Endothelial cell of umbilical vein (primary cell): Measurements from ENCODE around the gene ZBTB20. TPM values are rescaled to one million over a fixed set of nuclear protein-coding genes. Genes with fewer than 3 reads are reported as not detected.

ENCODE experiments used
- BruUV-seq: library from RNA; stranded (reverse); fragments of 400-500 nt; replicated peaks from 2 replicates; lab custom pipeline; 2021; lab: Mats Ljungman, UMichigan
- CTCF ChIA-PET: fragments of 300-600, 350-600 bp; sonication (Branson Sonifier 250); formaldehyde crosslinking; loops from one replicate; lab custom pipeline; 2021; ENCODE audit warnings: antibody characterized with exemption, inconsistent platforms; lab: Charles Lee
- POLR2A ChIA-PET: fragments of 300-600, 350-600 bp; sonication (Branson Sonifier 250); formaldehyde crosslinking; loops from one replicate; lab custom pipeline; 2021; ENCODE audit warnings: antibody characterized with exemption, inconsistent platforms; lab: Charles Lee
- DNase-seq: peaks from one replicate; pipeline ENCODE4 v3.0.0-alpha.2; 2011; ENCODE audit warnings: low read depth, low spot score
- FAIRE-seq: peaks from 2 replicates; lab custom pipeline; 2011; peaks lifted over from hg19 to GRCh38; lab: Jason Lieb, UNC
- H2AFZ ChIP-seq: 2 replicates; pipeline ENCODE4 v1.6.0; 2012; ENCODE audit warnings: low read depth, low read length, control low read depth, inconsistent platforms
- H3K27ac ChIP-seq: 2 replicates; pipeline ENCODE4 v1.5.1; 2011; ENCODE audit warnings: low read depth, mild to moderate bottlenecking, control low read depth, low read length, moderate library complexity; ENCODE audit not compliant: insufficient read depth
- H3K27me3 ChIP-seq, 2 experiments: 2 replicates each; pipeline versions ENCODE4 v1.6.0 to v1.6.1; 2011; ENCODE audit warnings: low read length in 2 of 2, mixed read lengths in 1 of 2; ENCODE audit not compliant: control insufficient read depth in 2 of 2, insufficient read depth in 2 of 2
- H3K36me3 ChIP-seq, 2 experiments: 2 replicates in 1 of 2; 3 replicates in 1 of 2; pipeline ENCODE4 v1.5.1; 2011; ENCODE audit warnings: low read length in 2 of 2, mild to moderate bottlenecking in 1 of 2, moderate library complexity in 1 of 2; ENCODE audit not compliant: control insufficient read depth in 2 of 2, insufficient read depth in 2 of 2; ENCODE audit errors: extremely low read depth in 1 of 2
- H3K4me1 ChIP-seq: 3 replicates; pipeline ENCODE4 v1.5.1; 2011; ENCODE audit warnings: mild to moderate bottlenecking, low read length; ENCODE audit not compliant: control insufficient read depth, insufficient read depth; ENCODE audit errors: extremely low read depth
- H3K4me2 ChIP-seq: 2 replicates; pipeline ENCODE4 v1.6.1; 2011; ENCODE audit warnings: low read length, control low read depth, mixed read lengths; ENCODE audit not compliant: insufficient read depth
- H3K4me3 ChIP-seq, 3 experiments: fragments of 200-600 bp in 1 of 3; sonication (generic), shearing (Covaris generic) in 1 of 3; replicated peaks in 1 of 3; 2 replicates each; pipeline ENCODE4 v1.5.1; 2011 to 2016; ENCODE audit warnings: control low read depth in 3 of 3, low read length in 3 of 3, mild to moderate bottlenecking in 2 of 3, inconsistent platforms in 1 of 3, low read depth in 1 of 3, moderate library complexity in 1 of 3; ENCODE audit not compliant: insufficient read depth in 1 of 3
- H3K79me2 ChIP-seq: 2 replicates; pipeline ENCODE4 v1.6.0; 2012; ENCODE audit warnings: low read length, inconsistent platforms; ENCODE audit not compliant: control insufficient read depth, insufficient read depth
- H3K9ac ChIP-seq: replicated peaks from 2 replicates; pipeline ENCODE3; 2011; ENCODE audit warnings: low read length, control low read depth; ENCODE audit not compliant: insufficient read depth; ENCODE audit errors: extremely low read depth
- H3K9me1 ChIP-seq: replicated peaks from 3 replicates; pipeline ENCODE4 v1.6.0; 2011; ENCODE audit warnings: mild to moderate bottlenecking, low read length; ENCODE audit not compliant: control insufficient read depth, insufficient read depth; ENCODE audit errors: extremely low read depth
- H3K9me3 ChIP-seq: replicated peaks from 2 replicates; pipeline ENCODE4 v1.5.1; 2012; ENCODE audit warnings: low read length, inconsistent platforms; ENCODE audit not compliant: control insufficient read depth, insufficient read depth
- H4K20me1 ChIP-seq: replicated peaks from 2 replicates; pipeline ENCODE3; 2011; ENCODE audit warnings: mild to moderate bottlenecking, low read length; ENCODE audit not compliant: control insufficient read depth, insufficient read depth; ENCODE audit errors: extremely low read depth
- EZH2 ChIP-seq: IDR thresholded peaks from 2 replicates; pipeline ENCODE4 v1.6.1; 2012; ENCODE audit warnings: borderline replicate concordance, low read depth, mild to moderate bottlenecking, moderate library complexity, low read length, inconsistent platforms; ENCODE audit not compliant: severe bottlenecking
- FOS ChIP-seq: IDR thresholded peaks from 2 replicates; pipeline ENCODE4 v1.6.1; 2011; ENCODE audit warnings: mild to moderate bottlenecking, low read length, moderate library complexity, borderline replicate concordance; ENCODE audit not compliant: insufficient read depth
- GATA2 ChIP-seq: IDR thresholded peaks from 2 replicates; pipeline ENCODE4 v1.7.0; 2011; ENCODE audit warnings: low read depth, mild to moderate bottlenecking, moderate library complexity, mixed read lengths, low read length; ENCODE audit not compliant: insufficient read length, insufficient read depth
- JUN ChIP-seq: IDR thresholded peaks from 2 replicates; pipeline ENCODE4 v1.6.1; 2011; ENCODE audit warnings: borderline replicate concordance, low read depth; ENCODE audit not compliant: insufficient read length, insufficient read depth
- MYC ChIP-seq: IDR thresholded peaks from one replicate; pipeline ENCODE4 v1.6.1; 2011; ENCODE audit warnings: mild to moderate bottlenecking, low read depth, low read length
- POLR2A ChIP-seq: IDR thresholded peaks from 2 replicates; pipeline ENCODE4 v1.6.1; 2012; ENCODE audit warnings: low read depth, mild to moderate bottlenecking, control low read depth, low read length
- POLR2AphosphoS5 ChIP-seq: IDR thresholded peaks from 2 replicates; pipeline ENCODE4 v1.6.1; 2012; ENCODE audit warnings: low read depth, mild to moderate bottlenecking, control low read depth, low read length, moderate library complexity; ENCODE audit not compliant: insufficient read depth
- dilution Hi-C: fragments of 300-500 bp; cut with MboI; formaldehyde crosslinking; loops from one replicate; pipeline ENCODE4 v1.15.0; 2019; ENCODE audit warnings: low sequenced_read_pairs; ENCODE audit not compliant: extremely low pct_ligation_motif_present
- intact Hi-C: fragments of 100-400 bp; cut with micrococcal nuclease; formaldehyde crosslinking; loops from one replicate; pipeline ENCODE4 v1.10.0; 2022
- polyA plus RNA-seq, 4 experiments: library from polyadenylated mRNA; depleted of rRNA in 3 of 4; stranded (reverse) in 3 of 4; unstranded in 1 of 4; fragments of >200 nt; gene quantifications; 2 replicates each; pipeline versions ENCODE4 v1.2.1 to v1.2.3, GENCODE V29; 2011 to 2012; ENCODE audit warnings: missing spikeins in 1 of 4
- total RNA-seq: library from RNA; stranded (reverse); gene quantifications from 2 replicates; pipeline ENCODE4 v1.2.3, GENCODE V29; 2021
- TF ChIP-seq, protein P1 (sequence below), 2 donors: IDR thresholded peaks; 1 replicate in 1 of 2; 2 replicates in 1 of 2; pipeline ENCODE4 v1.5.1; 2011; ENCODE audit warnings: low read length in 2 of 2, mild to moderate bottlenecking in 2 of 2, moderate library complexity in 2 of 2, control low read depth in 1 of 2, inconsistent platforms in 1 of 2, low read depth in 1 of 2; ENCODE audit not compliant: insufficient read depth in 1 of 2; ENCODE audit errors: extremely low read depth in 1 of 2
- TF ChIP-seq, protein P2 (sequence below): IDR thresholded peaks from 2 replicates; pipeline ENCODE4 v1.6.1; 2011; ENCODE audit not compliant: insufficient read depth, insufficient read length

The ZBTB20 gene
- total and polyA plus RNA-seq, 2 donors (not counting 3 experiments of a cell fraction or from before 2014, with no cell fraction given): 2.1 to 20.5 TPM

GRCh38 chr3:114405202-114405990 is 741.7 kb downstream of the ZBTB20 start:
- dilution Hi-C loops (no loop called here), intact Hi-C loops (no loop called here)
- BruUV-seq: no TSS peak
- ChIA-PET CTCF (interaction anchor here (1.7 to 5.4 kb wide), 4 partner anchors 9 to 21 kb away, joined by 4 to 49 read pairs (median 24); no protein-coding TSS in a partner anchor), POLR2A (no interaction called here)
- H3K9ac ChIP-seq: no peak overlapping the region
- FAIRE-seq (no peak), DNase-seq (no peak)
- H3K9me3 ChIP-seq: no peaks in the 10 kb centered on the region
- TF ChIP-seq MYC: no peak
- TF ChIP-seq, protein P1, sequence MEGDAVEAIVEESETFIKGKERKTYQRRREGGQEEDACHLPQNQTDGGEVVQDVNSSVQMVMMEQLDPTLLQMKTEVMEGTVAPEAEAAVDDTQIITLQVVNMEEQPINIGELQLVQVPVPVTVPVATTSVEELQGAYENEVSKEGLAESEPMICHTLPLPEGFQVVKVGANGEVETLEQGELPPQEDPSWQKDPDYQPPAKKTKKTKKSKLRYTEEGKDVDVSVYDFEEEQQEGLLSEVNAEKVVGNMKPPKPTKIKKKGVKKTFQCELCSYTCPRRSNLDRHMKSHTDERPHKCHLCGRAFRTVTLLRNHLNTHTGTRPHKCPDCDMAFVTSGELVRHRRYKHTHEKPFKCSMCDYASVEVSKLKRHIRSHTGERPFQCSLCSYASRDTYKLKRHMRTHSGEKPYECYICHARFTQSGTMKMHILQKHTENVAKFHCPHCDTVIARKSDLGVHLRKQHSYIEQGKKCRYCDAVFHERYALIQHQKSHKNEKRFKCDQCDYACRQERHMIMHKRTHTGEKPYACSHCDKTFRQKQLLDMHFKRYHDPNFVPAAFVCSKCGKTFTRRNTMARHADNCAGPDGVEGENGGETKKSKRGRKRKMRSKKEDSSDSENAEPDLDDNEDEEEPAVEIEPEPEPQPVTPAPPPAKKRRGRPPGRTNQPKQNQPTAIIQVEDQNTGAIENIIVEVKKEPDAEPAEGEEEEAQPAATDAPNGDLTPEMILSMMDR (IDR thresholded peaks at IDR 0.05; ENCODE audit: extremely low read depth in 1 of 2, insufficient read depth in 1 of 2, low read depth in 1 of 2, low read length in 2 of 2): no peak
- no peak for TF ChIP-seq EZH2
- TF ChIP-seq POLR2A: no peak
- no peak for TF ChIP-seq JUN
- TF ChIP-seq POLR2AphosphoS5: no peak
- TF ChIP-seq FOS: no peak
- no peak for TF ChIP-seq GATA2
- TF ChIP-seq, protein P2, sequence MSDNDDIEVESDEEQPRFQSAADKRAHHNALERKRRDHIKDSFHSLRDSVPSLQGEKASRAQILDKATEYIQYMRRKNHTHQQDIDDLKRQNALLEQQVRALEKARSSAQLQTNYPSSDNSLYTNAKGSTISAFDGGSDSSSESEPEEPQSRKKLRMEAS: no peak
- H3K36me3 ChIP-seq: no peaks in the 10 kb centered on the region
- H3K9me1 ChIP-seq: no peaks in the 10 kb centered on the region
- no peak overlapping the region for H3K4me2 ChIP-seq
- no peak overlapping the region for H2AFZ ChIP-seq
- no peaks in the 10 kb centered on the region for H4K20me1 ChIP-seq
- no peaks in the 10 kb centered on the region for H3K79me2 ChIP-seq
- H3K27me3 ChIP-seq: no peaks in the 10 kb centered on the region
- peaks cover 6% of the 10 kb centered on the region for H3K4me1 ChIP-seq
- H3K4me3 ChIP-seq: no peak overlapping the region
- H3K27ac ChIP-seq: no peak overlapping the region
